ENCODE data around the gene EPM2A. TPM values are rescaled to one million over a fixed set of nuclear protein-coding genes. Genes with fewer than 3 reads are reported as not detected.

The EPM2A gene
- total RNA-seq (10 to 100 TPM; 66.5 to 79.5 (median 71.2) TPM), polyA plus RNA-seq (1 to 10 TPM; 2.3 to 4.5 (median 3.6) TPM)

DNA sequence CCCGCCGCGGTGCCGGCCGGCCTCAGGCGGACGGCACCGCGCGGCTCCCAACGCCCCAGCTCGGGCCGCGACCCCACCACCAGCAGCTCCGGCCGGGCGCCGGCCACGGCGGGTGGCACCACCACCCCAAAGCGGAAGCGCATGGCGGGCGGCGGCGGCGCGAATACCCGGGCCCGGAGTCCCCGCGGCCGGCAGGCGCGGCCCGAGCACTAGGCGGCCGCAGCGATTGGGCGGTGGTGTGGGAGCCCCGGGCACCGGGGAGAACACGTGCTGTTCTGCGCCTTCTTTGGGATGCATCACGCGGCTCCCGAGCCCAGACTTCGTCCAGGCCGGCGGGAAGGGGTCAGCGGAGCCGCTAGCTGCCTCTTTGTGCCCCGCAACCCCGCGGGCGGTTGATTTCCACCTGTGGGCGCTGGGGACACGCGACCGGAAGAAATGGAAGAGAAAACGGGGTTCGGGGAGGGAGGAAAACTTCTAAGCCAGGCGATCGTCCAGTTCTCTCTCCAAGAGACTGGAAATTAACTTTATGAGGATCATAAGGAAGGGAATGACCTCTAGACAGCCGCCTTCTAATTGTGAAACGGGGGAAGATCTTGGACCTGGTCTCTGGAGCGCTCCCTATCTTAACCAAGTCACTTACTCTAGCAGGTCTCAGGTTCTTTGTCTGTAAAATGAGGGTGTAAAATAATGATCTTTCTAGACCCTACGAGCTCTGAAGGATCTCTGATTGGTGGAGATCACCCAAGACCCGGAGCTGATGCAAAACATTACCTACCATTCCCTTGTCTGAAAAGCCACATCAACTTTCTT, at the start of gene EPM2A:
TSS of gene EPM2A (minus strand) at position 165 of the 810 bp plus-strand sequence. CDS start at position 143, 22 bp downstream.
- 0 to 1% methylated on average over 69 of the region's 69 CpGs for WGBS, 2 donors
- H3K9me3 ChIP-seq: no peaks in the 10 kb centered on the region
- DNase-seq: peak; percentile 95
- intact Hi-C loops (cut with DNase I): loop anchor here (1.0 to 10.0 kb wide), 5 partner anchors 79 to 1469 kb away; partner anchors contain the start of genes FBXO30, RAB32, SHPRH and STXBP5
- peak within 1 kb of the TSS; percentile 95 to 99 (median 98) for H3K27ac ChIP-seq
- H3K4me1 ChIP-seq: peaks cover 0 to 49% (median 32%) of the 10 kb centered on the region in 4 donors
- H3K27me3 ChIP-seq: no peaks in the 10 kb centered on the region
- peak within 1 kb of the TSS; percentile 58 to 81 (median 63) for H3K4me3 ChIP-seq
- TF ChIP-seq POLR2A (IDR thresholded peaks at IDR 0.05) (peak; percentile 66 to 75), POLR2AphosphoS5 (IDR thresholded peaks at IDR 0.05) (peak; percentile 56 to 92 (median 86))
- TF ChIP-seq, protein P1, sequence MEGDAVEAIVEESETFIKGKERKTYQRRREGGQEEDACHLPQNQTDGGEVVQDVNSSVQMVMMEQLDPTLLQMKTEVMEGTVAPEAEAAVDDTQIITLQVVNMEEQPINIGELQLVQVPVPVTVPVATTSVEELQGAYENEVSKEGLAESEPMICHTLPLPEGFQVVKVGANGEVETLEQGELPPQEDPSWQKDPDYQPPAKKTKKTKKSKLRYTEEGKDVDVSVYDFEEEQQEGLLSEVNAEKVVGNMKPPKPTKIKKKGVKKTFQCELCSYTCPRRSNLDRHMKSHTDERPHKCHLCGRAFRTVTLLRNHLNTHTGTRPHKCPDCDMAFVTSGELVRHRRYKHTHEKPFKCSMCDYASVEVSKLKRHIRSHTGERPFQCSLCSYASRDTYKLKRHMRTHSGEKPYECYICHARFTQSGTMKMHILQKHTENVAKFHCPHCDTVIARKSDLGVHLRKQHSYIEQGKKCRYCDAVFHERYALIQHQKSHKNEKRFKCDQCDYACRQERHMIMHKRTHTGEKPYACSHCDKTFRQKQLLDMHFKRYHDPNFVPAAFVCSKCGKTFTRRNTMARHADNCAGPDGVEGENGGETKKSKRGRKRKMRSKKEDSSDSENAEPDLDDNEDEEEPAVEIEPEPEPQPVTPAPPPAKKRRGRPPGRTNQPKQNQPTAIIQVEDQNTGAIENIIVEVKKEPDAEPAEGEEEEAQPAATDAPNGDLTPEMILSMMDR (IDR thresholded peaks at IDR 0.05): no peak
- H3K36me3 ChIP-seq: no peaks in the 10 kb centered on the region

DNA sequence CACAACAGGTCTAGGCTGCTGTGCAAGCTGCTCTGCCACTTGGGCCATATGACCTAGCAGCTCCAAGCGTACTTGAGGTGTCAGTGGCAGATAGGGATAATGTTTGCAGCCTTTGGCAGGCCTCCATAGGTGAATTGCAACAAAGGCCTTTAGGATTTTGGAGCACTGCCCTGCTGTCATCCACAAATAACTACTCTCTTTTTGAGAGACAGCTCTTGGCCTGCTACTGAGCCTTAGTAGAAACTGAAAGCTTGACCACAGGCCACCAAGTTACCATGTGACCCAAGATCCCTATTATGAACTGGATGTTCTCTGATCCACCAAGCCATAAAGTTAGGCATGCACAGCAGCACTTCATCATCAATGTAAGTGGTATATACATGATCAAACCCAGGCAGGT, 49.4 kb upstream of the EPM2A start:
- Histone ChIP-seq H3K27ac (no peak overlapping the region), H3K27me3 (no peaks in the 10 kb centered on the region), H3K4me3 (no peak overlapping the region), H3K36me3 (peaks cover 0 to 21% (median 0%) of the 10 kb centered on the region in 4 donors), H3K9me3 (no peaks in the 10 kb centered on the region), H3K4me1 (no peaks in the 10 kb centered on the region)
- WGBS, 2 donors: 88 to 97% methylated on average over 1 of the region's 1 CpG
- DNase-seq: no peak
- TF ChIP-seq POLR2A (IDR thresholded peaks at IDR 0.05) (no peak), EP300 (IDR thresholded peaks at IDR 0.05) (no peak), POLR2AphosphoS5 (IDR thresholded peaks at IDR 0.05) (no peak)
- TF ChIP-seq, protein P1 (IDR thresholded peaks at IDR 0.05): no peak
- intact Hi-C loops (cut with DNase I): no loop called here

DNA sequence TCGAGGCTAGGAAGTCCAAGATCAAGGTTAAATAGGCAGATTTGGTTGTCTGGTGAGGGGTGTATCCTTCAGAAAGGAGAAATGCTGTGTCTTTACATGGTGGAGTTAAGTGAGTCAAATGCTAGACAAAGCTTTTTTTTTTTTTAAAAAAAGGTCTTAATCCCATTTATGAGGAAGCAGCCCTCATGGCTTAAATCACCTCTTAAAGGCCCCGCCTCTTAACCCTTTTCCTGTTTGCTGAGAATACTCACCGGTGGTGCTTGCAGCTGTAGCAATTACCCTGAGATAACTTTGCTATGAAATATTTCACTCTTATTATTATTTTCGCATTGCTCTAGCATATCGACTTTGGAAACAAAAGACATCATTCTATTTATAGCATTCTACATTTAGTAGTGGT, 48.5 kb upstream of the EPM2A start:
- H3K27me3 ChIP-seq: no peaks in the 10 kb centered on the region
- H3K9me3 ChIP-seq: no peaks in the 10 kb centered on the region
- 69 to 90% methylated on average over 5 of the region's 5 CpGs for WGBS, 2 donors
- no peak overlapping the region for H3K4me3 ChIP-seq
- H3K27ac ChIP-seq: no peak overlapping the region
- DNase-seq: no peak
- intact Hi-C loops (cut with DNase I): no loop called here
- no peaks in the 10 kb centered on the region for H3K4me1 ChIP-seq
- TF ChIP-seq POLR2AphosphoS5 (IDR thresholded peaks at IDR 0.05) (no peak), POLR2A (IDR thresholded peaks at IDR 0.05) (no peak), EP300 (IDR thresholded peaks at IDR 0.05) (no peak)
- TF ChIP-seq, protein P1 (IDR thresholded peaks at IDR 0.05): no peak
- peaks cover 0 to 21% (median 0%) of the 10 kb centered on the region in 4 donors for H3K36me3 ChIP-seq

DNA sequence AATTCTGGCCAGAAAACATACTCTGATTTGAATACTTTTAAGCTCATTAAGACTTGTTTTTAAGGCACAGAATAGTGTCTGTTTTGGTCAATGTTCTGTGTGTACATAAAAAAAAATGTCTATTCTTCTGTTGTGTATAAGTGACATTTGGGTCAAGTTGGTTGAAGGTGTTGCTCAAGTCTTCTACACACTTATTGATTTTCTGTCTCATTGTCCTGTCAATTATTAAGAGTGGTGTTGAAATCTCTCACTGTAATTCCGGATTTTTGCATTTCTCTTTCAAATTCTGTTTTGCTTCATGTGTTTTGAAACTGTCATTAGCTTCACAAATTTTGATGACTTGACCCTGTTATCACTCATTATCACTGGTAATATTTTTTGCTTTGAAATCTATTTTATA, 37.5 kb upstream of the EPM2A start:
- no peak overlapping the region for H3K4me3 ChIP-seq
- no peaks in the 10 kb centered on the region for H3K4me1 ChIP-seq
- H3K36me3 ChIP-seq: no peaks in the 10 kb centered on the region
- H3K27ac ChIP-seq: no peak overlapping the region
- no peaks in the 10 kb centered on the region for H3K27me3 ChIP-seq
- intact Hi-C loops (cut with DNase I): no loop called here
- 83 to 91% methylated on average over 1 of the region's 1 CpG for WGBS, 2 donors
- no peak for TF ChIP-seq EP300 (IDR thresholded peaks at IDR 0.05)
- H3K9me3 ChIP-seq: no peaks in the 10 kb centered on the region
- no peak for DNase-seq

DNA sequence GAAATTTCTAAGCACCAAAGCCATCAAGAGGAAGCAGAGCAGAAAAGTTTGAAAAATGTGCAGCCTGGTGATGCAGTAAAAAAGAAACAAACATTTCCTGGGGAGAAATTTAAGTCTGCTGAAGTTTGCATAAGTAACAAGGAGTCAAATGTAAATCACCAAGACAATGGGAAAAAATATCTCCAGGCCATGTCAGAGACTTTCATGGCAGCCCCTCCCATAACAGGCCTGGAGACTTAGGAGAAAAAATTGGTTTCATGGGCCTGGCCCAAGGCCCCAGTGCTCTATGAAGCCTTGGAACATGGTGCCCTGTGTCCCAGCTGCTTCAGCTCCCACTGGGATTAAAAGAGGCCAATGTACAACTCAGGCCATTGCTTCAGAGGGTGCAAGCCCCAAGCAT, 30.1 kb upstream of the EPM2A start:
- no peaks in the 10 kb centered on the region for H3K4me1 ChIP-seq
- H3K27ac ChIP-seq: no peak overlapping the region
- intact Hi-C loops (cut with DNase I): no loop called here
- no peak overlapping the region for H3K4me3 ChIP-seq
- H3K27me3 ChIP-seq: no peaks in the 10 kb centered on the region
- TF ChIP-seq POLR2AphosphoS5 (IDR thresholded peaks at IDR 0.05) (no peak), POLR2A (IDR thresholded peaks at IDR 0.05) (no peak)
- no peak for DNase-seq
- H3K9me3 ChIP-seq: no peaks in the 10 kb centered on the region
- H3K36me3 ChIP-seq: no peaks in the 10 kb centered on the region
